OCI-LY7 (cell line): ENCODE measurements around the gene MRPS34. TPM values are rescaled to one million over a fixed set of nuclear protein-coding genes. Genes with fewer than 3 reads are reported as not detected.

Experiments used
- BruUV-seq: library from RNA; stranded (reverse); fragments of 400-500 nt; replicated peaks from 2 replicates; lab custom pipeline; 2021; lab: Mats Ljungman, UMichigan
- CTCF ChIA-PET: fragments of 300-600 bp; sonication (Branson Sonifier 250); formaldehyde crosslinking; loops from one replicate; lab custom pipeline; 2022; ENCODE audit warnings: antibody characterized with exemption; ENCODE audit not compliant: unreplicated experiment; lab: Charles Lee
- POLR2A ChIA-PET: fragments of 300-600 bp; sonication (Branson Sonifier 250); formaldehyde crosslinking; loops from one replicate; lab custom pipeline; 2022; ENCODE audit warnings: antibody characterized with exemption; lab: Charles Lee
- DNase-seq: peaks from one replicate; pipeline ENCODE4 v3.0.0-alpha.2; 2015; ENCODE audit warnings: low spot score
- H2AFZ ChIP-seq: fragments of 200-600 bp; sonication (generic), shearing (Covaris generic); 2 replicates; pipeline ENCODE4 v1.6.1; 2014; ENCODE audit warnings: mild to moderate bottlenecking, antibody characterized with exemption, low read length, moderate library complexity
- H3K27ac ChIP-seq: fragments of 200-600 bp; sonication (generic); 2 replicates; pipeline ENCODE4 v1.5.1; 2014; ENCODE audit warnings: mixed run types, low read depth, mild to moderate bottlenecking, moderate library complexity, low read length, inconsistent platforms; ENCODE audit not compliant: poor library complexity, severe bottlenecking
- H3K36me3 ChIP-seq: fragments of 200-600 bp; sonication (generic); 2 replicates; pipeline ENCODE4 v1.6.1; 2014; ENCODE audit warnings: mild to moderate bottlenecking, antibody characterized with exemption, low read length, moderate library complexity, mixed read lengths; ENCODE audit not compliant: insufficient read depth
- H3K4me1 ChIP-seq: fragments of 200-600 bp; sonication (generic); 2 replicates; pipeline ENCODE4 v1.5.1; 2014; ENCODE audit warnings: mild to moderate bottlenecking, low read length; ENCODE audit not compliant: insufficient read depth, poor library complexity, severe bottlenecking
- H3K4me2 ChIP-seq: fragments of 200-600 bp; sonication (generic); 2 replicates; pipeline ENCODE4 v1.6.1; 2014; ENCODE audit warnings: mild to moderate bottlenecking, low read length
- H3K4me3 ChIP-seq: fragments of 200-600 bp; sonication (generic); 2 replicates; pipeline ENCODE4 v1.5.1; 2014; ENCODE audit warnings: mild to moderate bottlenecking, low read depth, low read length; ENCODE audit not compliant: poor library complexity, severe bottlenecking
- H3K79me2 ChIP-seq: fragments of 200-600 bp; sonication (generic); 2 replicates; pipeline ENCODE4 v1.6.1; 2016; ENCODE audit warnings: low read depth, mild to moderate bottlenecking, low read length, moderate library complexity, mixed read lengths; ENCODE audit not compliant: insufficient read depth
- H3K9me2 ChIP-seq: fragments of 200-600 bp; sonication (generic); 2 replicates; pipeline ENCODE4 v1.6.1; 2016; ENCODE audit warnings: mild to moderate bottlenecking, low read length, mixed read lengths; ENCODE audit not compliant: insufficient read depth
- H3K9me3 ChIP-seq: fragments of 200-600 bp; sonication (generic); 2 replicates; pipeline ENCODE4 v1.6.1; 2014; ENCODE audit warnings: mild to moderate bottlenecking, mixed run types, low read length, mixed read lengths
- H4K20me1 ChIP-seq: fragments of 200-600 bp; sonication (generic); 2 replicates; pipeline ENCODE4 v1.6.1; 2014; ENCODE audit warnings: mild to moderate bottlenecking, antibody characterized with exemption, low read length, moderate library complexity, mixed read lengths; ENCODE audit not compliant: insufficient read depth
- EZH2phosphoT487 ChIP-seq: fragments of 200-600 bp; sonication (generic); IDR thresholded peaks from 2 replicates; pipeline ENCODE4 v1.6.1; 2018; ENCODE audit warnings: low read depth, borderline replicate concordance, mild to moderate bottlenecking, mixed run types, antibody characterized with exemption, low read length, moderate library complexity, mixed read lengths
- intact Hi-C: fragments of 100-400 bp; cut with micrococcal nuclease; formaldehyde crosslinking; loops from one replicate; pipeline ENCODE4 v1.10.0; 2022; ENCODE audit not compliant: unreplicated experiment
- total RNA-seq, 2 experiments: library from RNA; depleted of rRNA in 1 of 2; stranded (reverse); fragments of >200 nt in 1 of 2; shearing (Covaris generic) in 1 of 2; gene quantifications; 2 replicates each; pipeline ENCODE4 v1.2.3, GENCODE V29; 2014 to 2022
- TF ChIP-seq, protein P1 (sequence below): fragments of 200-600 bp; sonication (generic); conservative IDR thresholded peaks from 2 replicates; pipeline ENCODE4 v1.5.1; 2014; ENCODE audit warnings: mild to moderate bottlenecking, antibody characterized with exemption, low read length, moderate library complexity, mixed read lengths

The MRPS34 gene
- total RNA-seq, 2 experiments from 2014 or later: 170 to 196 TPM

DNA sequence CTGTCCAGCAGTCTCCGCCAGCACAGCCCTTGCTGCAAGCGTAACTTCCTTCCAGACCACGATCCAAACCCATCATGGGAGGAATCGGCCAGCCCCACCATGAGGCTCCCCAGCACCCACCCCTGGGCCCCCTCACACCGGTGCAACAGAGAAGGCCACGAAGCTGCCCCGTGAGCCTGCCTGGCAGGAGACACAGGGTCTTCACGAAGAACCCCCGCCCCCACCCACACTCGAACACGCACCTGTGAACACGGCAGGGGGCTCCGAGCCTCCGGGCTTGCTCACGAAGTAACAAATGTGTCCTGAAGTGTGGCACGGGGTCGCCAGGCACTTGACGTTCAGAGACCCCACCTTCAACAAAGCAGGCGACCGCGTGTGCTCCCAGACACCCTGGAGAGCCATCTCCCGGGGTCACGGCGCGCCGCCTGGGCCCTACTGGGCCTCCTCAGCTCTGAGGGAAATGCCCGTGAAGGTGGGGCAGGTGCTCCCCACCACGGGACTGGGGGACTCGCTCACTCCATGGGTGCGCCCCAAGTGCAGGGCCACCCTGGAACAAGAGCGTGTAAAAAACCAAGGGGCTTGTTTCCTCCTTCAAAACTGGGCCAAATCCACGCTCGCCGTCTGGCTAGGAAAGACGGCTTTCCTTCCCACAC is 46.1 kb upstream of the MRPS34 start:
- no peaks in the 10 kb centered on the region for H3K9me3 ChIP-seq
- DNase-seq: no peak
- ChIA-PET POLR2A (no interaction called here), CTCF (no interaction called here)
- H3K4me3 ChIP-seq: no peak overlapping the region
- H4K20me1 ChIP-seq: no peaks in the 10 kb centered on the region
- H3K36me3 ChIP-seq: no peaks in the 10 kb centered on the region
- H3K27ac ChIP-seq: no peak overlapping the region
- H2AFZ ChIP-seq: no peak overlapping the region
- TF ChIP-seq EZH2phosphoT487: no peak
- TF ChIP-seq, protein P1, sequence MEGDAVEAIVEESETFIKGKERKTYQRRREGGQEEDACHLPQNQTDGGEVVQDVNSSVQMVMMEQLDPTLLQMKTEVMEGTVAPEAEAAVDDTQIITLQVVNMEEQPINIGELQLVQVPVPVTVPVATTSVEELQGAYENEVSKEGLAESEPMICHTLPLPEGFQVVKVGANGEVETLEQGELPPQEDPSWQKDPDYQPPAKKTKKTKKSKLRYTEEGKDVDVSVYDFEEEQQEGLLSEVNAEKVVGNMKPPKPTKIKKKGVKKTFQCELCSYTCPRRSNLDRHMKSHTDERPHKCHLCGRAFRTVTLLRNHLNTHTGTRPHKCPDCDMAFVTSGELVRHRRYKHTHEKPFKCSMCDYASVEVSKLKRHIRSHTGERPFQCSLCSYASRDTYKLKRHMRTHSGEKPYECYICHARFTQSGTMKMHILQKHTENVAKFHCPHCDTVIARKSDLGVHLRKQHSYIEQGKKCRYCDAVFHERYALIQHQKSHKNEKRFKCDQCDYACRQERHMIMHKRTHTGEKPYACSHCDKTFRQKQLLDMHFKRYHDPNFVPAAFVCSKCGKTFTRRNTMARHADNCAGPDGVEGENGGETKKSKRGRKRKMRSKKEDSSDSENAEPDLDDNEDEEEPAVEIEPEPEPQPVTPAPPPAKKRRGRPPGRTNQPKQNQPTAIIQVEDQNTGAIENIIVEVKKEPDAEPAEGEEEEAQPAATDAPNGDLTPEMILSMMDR: no peak
- intact Hi-C loops: no loop called here
- H3K4me2 ChIP-seq: no peak overlapping the region
- H3K79me2 ChIP-seq: no peaks in the 10 kb centered on the region
- H3K9me2 ChIP-seq: no peaks in the 10 kb centered on the region
- no peaks in the 10 kb centered on the region for H3K4me1 ChIP-seq
- BruUV-seq: no TSS peak

DNA sequence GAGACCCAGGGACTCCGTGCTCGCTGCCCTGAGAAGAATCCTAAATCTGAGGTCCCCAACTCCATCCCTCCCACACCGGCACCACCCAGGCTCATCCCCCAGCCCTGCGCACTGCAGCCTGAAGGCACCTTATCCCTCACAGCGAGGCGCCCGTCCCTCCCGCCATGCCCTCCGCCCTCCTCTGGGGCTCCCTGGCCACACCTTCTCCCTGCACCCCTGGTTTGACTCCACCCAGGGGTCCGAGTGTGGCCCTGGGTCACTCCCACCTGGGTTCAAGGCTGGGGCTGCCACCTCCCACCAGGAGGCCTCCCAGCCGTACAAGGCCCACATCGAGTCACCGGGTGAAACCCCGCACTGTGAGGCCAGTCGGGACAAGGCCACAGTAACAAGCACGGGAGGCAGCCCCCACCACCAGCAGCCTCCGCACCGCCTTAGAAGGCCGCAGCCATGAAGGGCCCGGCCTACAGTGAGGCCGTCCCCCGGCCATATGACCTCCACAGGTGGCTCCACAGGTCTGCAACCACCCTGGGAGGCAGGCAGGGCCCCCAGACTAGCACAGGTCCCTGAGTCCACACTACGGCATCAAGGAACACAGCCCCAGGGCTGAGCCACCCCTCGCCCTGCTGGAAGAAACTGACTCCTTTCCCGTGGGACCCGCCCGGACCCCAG is 45.4 kb upstream of the MRPS34 start:
- POLR2A ChIA-PET: no interaction called here
- no TSS peak for BruUV-seq
- Histone ChIP-seq H3K4me1 (no peaks in the 10 kb centered on the region), H3K79me2 (no peaks in the 10 kb centered on the region), H3K4me3 (no peak overlapping the region), H2AFZ (no peak overlapping the region), H3K27ac (no peak overlapping the region), H3K4me2 (no peak overlapping the region), H3K9me3 (no peaks in the 10 kb centered on the region), H4K20me1 (no peaks in the 10 kb centered on the region), H3K36me3 (no peaks in the 10 kb centered on the region), H3K9me2 (no peaks in the 10 kb centered on the region)
- no peak for TF ChIP-seq EZH2phosphoT487
- TF ChIP-seq, protein P1: no peak
- intact Hi-C loops: no loop called here
- DNase-seq: no peak
- CTCF ChIA-PET: no interaction called here

DNA sequence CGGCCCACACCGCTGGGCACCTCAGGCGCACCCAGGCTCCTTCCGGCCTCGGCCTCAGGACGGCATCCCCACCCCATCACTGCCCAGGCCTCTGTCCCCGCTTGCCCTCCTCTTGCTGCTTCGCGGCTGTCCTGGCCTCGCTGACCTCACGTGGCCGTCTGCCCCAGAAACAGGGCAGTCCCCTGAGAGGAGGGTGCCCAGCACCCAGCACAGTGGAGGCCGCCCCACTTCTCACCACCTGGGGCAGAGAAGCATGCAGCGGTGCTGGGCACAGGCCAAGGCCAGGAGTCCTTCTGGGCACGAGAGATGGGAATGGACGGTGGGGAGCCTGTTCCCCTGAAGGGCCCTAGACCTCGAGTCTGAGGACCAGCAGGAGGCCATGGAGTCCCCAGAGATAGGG is 44.8 kb upstream of the MRPS34 start:
- DNase-seq: no peak
- Histone ChIP-seq H3K4me1 (no peaks in the 10 kb centered on the region), H3K79me2 (no peaks in the 10 kb centered on the region), H3K9me3 (no peaks in the 10 kb centered on the region), H3K4me3 (no peak overlapping the region), H4K20me1 (no peaks in the 10 kb centered on the region), H3K9me2 (no peaks in the 10 kb centered on the region), H3K36me3 (no peaks in the 10 kb centered on the region), H3K4me2 (no peak overlapping the region), H3K27ac (no peak overlapping the region), H2AFZ (no peak overlapping the region)
- CTCF ChIA-PET: no interaction called here
- TF ChIP-seq, protein P1: no peak
- TF ChIP-seq EZH2phosphoT487: no peak
- intact Hi-C loops: no loop called here
- no TSS peak for BruUV-seq
- POLR2A ChIA-PET: no interaction called here
